ENCODE measurements around the gene PPM1F. TPM values are rescaled to one million over a fixed set of nuclear protein-coding genes. Genes with fewer than 3 reads are reported as not detected.

The PPM1F gene
- total RNA-seq, 1 experiment from 2014 or later, result 28.6 TPM

- peaks cover 8% of the 10 kb centered on the region for H3K4me1 Mint-ChIP-seq
- H3K27me3 Mint-ChIP-seq (ENCODE audit: low read depth), result peaks cover 6% of the 10 kb centered on the region
- DNase-seq (ENCODE audit: low spot score) (no peak), ATAC-seq (no peak)
- ChIA-PET POLR2A (no interaction called here), CTCF (interaction anchor here (1.2 kb wide), 1 partner anchor 26 kb away, joined by 4 read pairs; the partner anchor contains the start of gene PPM1F)
- H3K36me3 Mint-ChIP-seq, result peaks cover 15% of the 10 kb centered on the region; the same call in 1 of the 2 replicates
- no peak overlapping the region for H3K27ac Mint-ChIP-seq
- no peak for TF ChIP-seq ZNF138 (CRISPR knock-in tag; conservative IDR thresholded peaks at IDR 0.05)
- TF ChIP-seq RELA (CRISPR knock-in tag; IDR thresholded peaks at IDR 0.05; ENCODE audit: borderline replicate concordance), result no peak
- no peak for TF ChIP-seq ZNF416 (CRISPR knock-in tag; IDR thresholded peaks at IDR 0.05)
- TF ChIP-seq ATF6 (CRISPR knock-in tag; IDR thresholded peaks at IDR 0.05), result no peak
- TF ChIP-seq ZNF532 (CRISPR knock-in tag; IDR thresholded peaks at IDR 0.05; ENCODE audit: borderline replicate concordance), result no peak
- no peak for TF ChIP-seq FOXP4 (CRISPR knock-in tag; IDR thresholded peaks at IDR 0.05)
- TF ChIP-seq ZNF425 (CRISPR knock-in tag; conservative IDR thresholded peaks at IDR 0.05), result no peak
- TF ChIP-seq SP1 (CRISPR knock-in tag; conservative IDR thresholded peaks at IDR 0.05), result no peak
- no peak for TF ChIP-seq ZNF263 (CRISPR knock-in tag; IDR thresholded peaks at IDR 0.05; ENCODE audit: low read depth)
- no peak for TF ChIP-seq HMGA2 (CRISPR knock-in tag; IDR thresholded peaks at IDR 0.05)
- TF ChIP-seq TCF7 (CRISPR knock-in tag; IDR thresholded peaks at IDR 0.05; ENCODE audit: low read depth), result no peak
- TF ChIP-seq ATF1 (CRISPR knock-in tag; IDR thresholded peaks at IDR 0.05), result no peak
- TF ChIP-seq E2F1 (CRISPR knock-in tag; IDR thresholded peaks at IDR 0.05), result no peak
- TF ChIP-seq MXD4 (CRISPR knock-in tag; IDR thresholded peaks at IDR 0.05; ENCODE audit: borderline replicate concordance), result no peak
- TF ChIP-seq FOXP1 (CRISPR knock-in tag; IDR thresholded peaks at IDR 0.05; ENCODE audit: borderline replicate concordance), result no peak
- TF ChIP-seq GRHL2 (CRISPR knock-in tag; IDR thresholded peaks at IDR 0.05; ENCODE audit: insufficient replicate concordance, severe bottlenecking), result no peak
- TF ChIP-seq MLX (CRISPR knock-in tag; IDR thresholded peaks at IDR 0.05), result no peak
- no peak for TF ChIP-seq ETV6 (CRISPR knock-in tag; IDR thresholded peaks at IDR 0.05)
- no peak for TF ChIP-seq CTCF (IDR thresholded peaks at IDR 0.05)
- no peak overlapping the region for H3K4me3 Mint-ChIP-seq
- no peaks in the 10 kb centered on the region for H3K9me3 Mint-ChIP-seq
Measured at GRCh38 chr22:21978564-21979386, 26.1 kb upstream of the PPM1F start.
